ENCODE results near the gene NNT.
"Not testable (repeated sequence)": the region's sequence is repeated elsewhere in the genome, so short reads cannot be mapped to it uniquely, and the experiment has no call there.

Gene NNT

GRCh38 chr5:43729846-43730478 is 127.0 kb downstream of the NNT start:
- peak; percentile 23 for DNase-seq

- no peak for DNase-seq
Observed at GRCh38 chr5:43730832-43731342, 127.9 kb downstream of the NNT start.

DNA sequence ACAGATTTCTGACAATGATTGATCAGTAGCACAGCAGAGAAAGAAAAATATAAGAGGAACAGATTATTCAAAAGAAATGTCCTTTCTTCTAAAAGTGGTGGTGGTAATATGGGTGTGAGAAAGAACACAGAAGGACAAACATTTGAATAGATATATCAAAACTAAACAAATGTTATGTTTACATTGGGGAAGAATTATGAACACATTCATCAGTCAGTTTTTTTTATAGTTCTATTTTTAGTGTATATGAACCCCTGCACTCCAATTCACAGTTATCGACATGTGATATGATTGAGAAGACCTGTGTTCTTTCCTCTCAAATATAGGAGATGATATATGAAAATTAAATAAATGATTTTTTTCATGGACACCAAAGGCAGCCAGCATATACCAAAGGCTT is 128.6 kb downstream of the NNT start:
- no peak for DNase-seq

- DNase-seq = not testable (repeated sequence)
Observed at GRCh38 chr5:43745923-43746548, 143.1 kb downstream of the NNT start.

- DNase-seq = no peak
Observed at GRCh38 chr5:43750809-43751208, 147.8 kb downstream of the NNT start.

DNA sequence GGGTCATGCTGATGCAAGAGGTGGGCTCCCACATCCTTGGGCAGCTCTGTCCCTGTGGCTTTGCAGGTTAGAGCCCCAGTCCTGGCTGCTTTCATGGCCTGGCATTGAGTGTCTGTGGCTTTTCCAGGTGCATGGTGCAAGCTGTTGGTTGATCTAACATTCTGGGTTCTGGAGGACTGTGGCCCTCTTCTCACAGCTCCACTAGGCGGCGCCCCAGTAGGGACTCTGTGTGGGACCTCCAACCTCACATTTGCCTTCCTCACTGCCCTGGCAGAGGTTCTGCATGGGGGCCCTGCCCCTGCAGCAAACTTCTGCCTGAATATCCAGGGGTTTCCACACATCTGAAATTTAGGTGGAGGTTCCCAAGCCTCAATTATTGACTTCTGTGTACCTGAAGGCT is 150.1 kb downstream of the NNT start:
- no peak for DNase-seq
